Cardiac fibroblast (primary cell): ENCODE results near the gene HS6ST2.

Experiments used
- DNase-seq, 2 donors: peaks; one replicate each; pipeline versions ENCODE4 v3.0.0 to v3.0.0-alpha.2; 2010; ENCODE audit warnings: low read depth in 2 of 2
- H3K4me3 ChIP-seq, 2 donors: replicated peaks in 1 of 2; 1 replicate in 1 of 2; 2 replicates in 1 of 2; pipeline ENCODE4 v1.5.1; 2011; ENCODE audit warnings: low read depth in 2 of 2, low read length in 2 of 2, mild to moderate bottlenecking in 2 of 2, moderate library complexity in 1 of 2
- TF ChIP-seq, protein P1 (sequence below): IDR thresholded peaks from one replicate; pipeline ENCODE4 v1.5.1; 2011; ENCODE audit warnings: low read depth, mild to moderate bottlenecking, low read length, inconsistent platforms

Gene HS6ST2

DNA sequence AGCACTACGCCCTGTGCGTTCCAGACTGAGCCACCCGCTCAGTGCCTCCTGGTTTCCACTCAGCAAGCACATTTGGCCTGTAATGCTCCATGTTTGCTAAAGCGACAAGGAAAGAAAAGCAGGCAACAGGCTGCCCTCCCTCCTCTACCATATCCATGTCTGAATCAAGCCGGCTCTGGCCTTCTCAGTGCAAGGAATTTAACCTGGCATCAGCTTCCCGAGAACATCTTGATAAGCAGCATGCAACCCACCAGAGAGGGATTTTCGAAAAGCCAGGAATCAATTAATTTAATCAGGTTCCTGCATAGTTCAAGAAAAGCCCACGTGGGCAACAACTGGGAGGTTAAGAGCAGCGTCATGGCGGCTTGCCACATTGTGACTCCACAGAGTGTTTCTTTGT, 228.2 kb downstream of the HS6ST2 start:
- no peak for DNase-seq
- TF ChIP-seq, protein P1, sequence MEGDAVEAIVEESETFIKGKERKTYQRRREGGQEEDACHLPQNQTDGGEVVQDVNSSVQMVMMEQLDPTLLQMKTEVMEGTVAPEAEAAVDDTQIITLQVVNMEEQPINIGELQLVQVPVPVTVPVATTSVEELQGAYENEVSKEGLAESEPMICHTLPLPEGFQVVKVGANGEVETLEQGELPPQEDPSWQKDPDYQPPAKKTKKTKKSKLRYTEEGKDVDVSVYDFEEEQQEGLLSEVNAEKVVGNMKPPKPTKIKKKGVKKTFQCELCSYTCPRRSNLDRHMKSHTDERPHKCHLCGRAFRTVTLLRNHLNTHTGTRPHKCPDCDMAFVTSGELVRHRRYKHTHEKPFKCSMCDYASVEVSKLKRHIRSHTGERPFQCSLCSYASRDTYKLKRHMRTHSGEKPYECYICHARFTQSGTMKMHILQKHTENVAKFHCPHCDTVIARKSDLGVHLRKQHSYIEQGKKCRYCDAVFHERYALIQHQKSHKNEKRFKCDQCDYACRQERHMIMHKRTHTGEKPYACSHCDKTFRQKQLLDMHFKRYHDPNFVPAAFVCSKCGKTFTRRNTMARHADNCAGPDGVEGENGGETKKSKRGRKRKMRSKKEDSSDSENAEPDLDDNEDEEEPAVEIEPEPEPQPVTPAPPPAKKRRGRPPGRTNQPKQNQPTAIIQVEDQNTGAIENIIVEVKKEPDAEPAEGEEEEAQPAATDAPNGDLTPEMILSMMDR: no peak
- no peak overlapping the region for H3K4me3 ChIP-seq

DNA sequence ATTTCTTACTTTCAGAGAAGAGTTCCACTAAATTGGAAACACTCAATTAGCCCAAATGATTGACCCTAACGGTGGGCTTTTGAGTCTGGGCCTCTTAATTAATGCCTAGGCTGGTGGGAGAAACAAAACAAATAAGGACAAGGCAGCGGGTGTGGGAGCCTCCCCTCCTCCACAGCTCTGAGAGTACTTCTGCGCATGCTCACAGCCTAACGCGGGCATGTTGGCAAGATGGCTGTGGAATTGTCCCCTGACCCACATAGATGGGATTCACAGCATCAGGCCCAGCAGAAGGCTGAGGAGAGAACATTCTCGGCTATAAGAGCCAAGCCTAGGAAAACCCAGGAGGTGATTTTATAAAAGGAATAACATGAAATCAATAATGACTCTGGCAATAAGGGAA, 230.1 kb downstream of the HS6ST2 start:
- H3K4me3 ChIP-seq: no peak overlapping the region
- TF ChIP-seq, protein P1: no peak
- DNase-seq: no peak

DNA sequence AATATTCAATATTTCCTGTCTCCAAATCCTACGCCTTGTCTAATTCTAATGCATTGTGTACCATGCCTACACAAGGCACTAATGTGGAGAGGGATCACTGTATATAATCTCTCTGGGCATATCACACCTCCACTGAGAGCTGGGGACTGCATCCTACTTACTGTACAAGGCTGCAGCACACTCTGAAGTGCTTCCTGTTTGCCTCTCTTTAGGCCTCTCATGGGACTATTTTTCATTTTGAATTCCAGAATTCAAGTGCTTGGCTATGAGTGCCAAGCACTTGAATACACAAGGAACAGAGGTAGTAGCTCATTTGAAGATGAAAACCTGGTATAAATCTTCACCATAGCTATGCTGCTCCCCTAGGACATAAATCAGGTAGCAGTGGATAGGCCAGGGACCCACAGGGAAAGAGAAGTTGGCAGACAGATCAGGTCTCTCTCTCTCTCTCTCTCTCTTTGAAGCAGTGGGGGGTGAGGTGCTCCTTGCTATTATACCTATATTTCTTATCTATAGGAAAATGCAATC, 239.9 kb downstream of the HS6ST2 start:
- H3K4me3 ChIP-seq: no peak overlapping the region
- TF ChIP-seq, protein P1: no peak
- DNase-seq: no peak

DNA sequence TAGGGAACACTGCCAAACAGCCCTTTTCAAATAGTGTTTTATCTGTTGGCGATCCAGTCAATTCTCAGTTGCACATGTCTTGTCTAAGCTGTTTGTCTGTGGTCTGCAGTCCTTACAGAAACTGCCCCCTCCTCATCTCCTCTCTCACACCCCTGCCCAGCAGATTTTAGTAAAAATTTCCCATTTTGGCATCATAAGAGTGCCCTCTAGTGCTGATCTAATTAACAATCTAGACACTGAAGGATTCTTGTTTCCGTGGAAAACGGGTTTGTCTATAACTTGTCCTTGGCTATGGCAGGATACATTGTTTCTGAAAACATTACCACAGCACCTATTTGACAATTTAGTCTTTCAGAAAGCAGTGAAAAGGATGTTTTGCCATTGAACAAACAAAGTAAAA, 242.4 kb downstream of the HS6ST2 start:
- H3K4me3 ChIP-seq: no peak overlapping the region
- peak in 1 of 2 donors; percentile 0 for DNase-seq
- TF ChIP-seq, protein P1: peak; percentile 3

DNA sequence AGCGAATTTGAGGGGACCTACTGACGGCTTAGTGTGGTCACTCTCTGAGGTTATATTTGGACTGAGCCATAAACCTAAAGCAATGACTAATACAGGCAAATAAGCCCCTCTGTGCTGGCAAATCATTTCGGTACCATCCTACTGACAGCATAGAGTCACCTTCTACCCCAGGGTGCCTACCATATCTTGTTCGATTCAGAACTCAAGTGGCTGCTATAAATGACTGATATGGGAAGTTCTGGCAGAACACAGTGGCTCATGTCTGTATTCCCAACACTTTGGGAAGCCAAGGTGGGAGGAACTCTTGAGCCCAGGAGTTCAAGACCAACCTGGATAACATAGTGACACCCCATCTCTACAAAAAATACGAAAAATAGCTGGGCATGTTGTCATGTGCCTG, 243.5 kb downstream of the HS6ST2 start:
- TF ChIP-seq, protein P1: no peak
- H3K4me3 ChIP-seq: no peak overlapping the region
- DNase-seq: no peak

DNA sequence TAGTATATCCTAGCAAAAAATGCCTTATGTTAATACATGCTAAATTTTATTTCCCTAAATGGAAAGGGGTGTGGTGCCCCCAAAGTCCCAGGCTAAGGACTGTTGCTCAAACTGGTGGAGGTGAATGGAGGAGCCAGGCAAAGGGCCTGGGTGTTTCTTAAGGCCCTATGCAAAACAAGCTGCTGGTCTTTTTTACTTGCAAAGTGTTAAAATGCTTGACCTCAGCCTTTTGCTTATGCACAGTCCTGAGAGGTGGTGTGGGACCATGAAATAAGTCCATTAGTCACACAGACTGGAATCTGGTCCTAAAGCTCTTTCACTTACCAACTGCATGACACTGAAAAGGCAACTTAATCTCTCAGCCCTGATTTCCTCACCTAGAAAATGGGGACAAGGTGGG, 246.1 kb downstream of the HS6ST2 start:
- DNase-seq: no peak
- H3K4me3 ChIP-seq: no peak overlapping the region
- TF ChIP-seq, protein P1: no peak

DNA sequence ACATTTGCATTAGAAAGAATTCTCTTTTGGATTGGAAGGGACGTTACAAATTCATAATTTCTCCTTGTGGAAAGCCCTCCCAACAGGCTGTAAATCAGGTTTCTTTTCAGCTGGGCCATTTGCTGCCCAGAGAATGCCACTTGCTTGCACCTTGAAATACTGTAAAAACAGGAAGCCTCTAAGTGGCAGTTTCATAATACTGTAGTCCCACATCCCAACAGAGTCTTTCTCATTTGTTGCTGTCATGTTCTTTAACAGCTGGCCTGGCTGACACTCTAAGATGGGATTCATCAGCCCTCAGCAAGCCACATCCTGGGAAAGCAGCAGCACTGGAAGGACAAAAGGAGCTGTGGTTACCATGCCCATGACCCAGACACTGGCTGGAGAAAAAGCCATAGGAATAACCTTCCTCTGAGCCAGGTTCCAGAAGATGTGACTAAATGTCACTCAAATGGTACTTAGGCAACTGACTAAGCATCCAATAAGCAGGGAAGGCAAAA, 247.7 kb downstream of the HS6ST2 start:
- TF ChIP-seq, protein P1: no peak
- no peak for DNase-seq
- H3K4me3 ChIP-seq: no peak overlapping the region
